GM12878 (cell line): ENCODE data around the gene IRF1. TPM values are rescaled to one million over a fixed set of nuclear protein-coding genes. Genes with fewer than 3 reads are reported as not detected.

Experiments used
- BCL3 ChIP-seq: IDR thresholded peaks from 2 replicates; pipeline ENCODE4 v1.6.1; 2011; ENCODE audit warnings: borderline replicate concordance, low read depth, mild to moderate bottlenecking, moderate library complexity, low read length; ENCODE audit not compliant: insufficient read depth, poor library complexity, severe bottlenecking
- BCLAF1 ChIP-seq: fragments of 450-650 bp; IDR thresholded peaks from 2 replicates; pipeline ENCODE4 v1.6.1; 2017; ENCODE audit warnings: antibody characterized with exemption, mild to moderate bottlenecking, moderate library complexity
- CREB1 ChIP-seq: IDR thresholded peaks from 2 replicates; pipeline ENCODE4 v1.6.1; 2012; ENCODE audit warnings: low read depth, mild to moderate bottlenecking, inconsistent platforms
- EP300 ChIP-seq, 2 experiments: fragments of 150-350 bp in 1 of 2; IDR thresholded peaks; 2 replicates each; pipeline ENCODE4 v1.6.1; 2011 to 2012; ENCODE audit warnings: low read depth in 2 of 2, low read length in 2 of 2, borderline replicate concordance in 1 of 2, improper control_type of control experiment in 1 of 2, inconsistent platforms in 1 of 2; ENCODE audit not compliant: control insufficient read depth in 1 of 2
- HSF1 ChIP-seq: fragments of 150-350 bp; IDR thresholded peaks from 2 replicates; pipeline ENCODE4 v1.6.1; 2014; ENCODE audit warnings: mild to moderate bottlenecking, low read depth, low read length
- MAX ChIP-seq: IDR thresholded peaks from 2 replicates; pipeline ENCODE4 v1.6.1; 2012; ENCODE audit warnings: low read depth, low read length, improper control_type of control experiment
- MLLT1 ChIP-seq: fragments of 450-650 bp; IDR thresholded peaks from 2 replicates; pipeline ENCODE4 v1.6.1; 2016; ENCODE audit warnings: mild to moderate bottlenecking
- MTA2 ChIP-seq: fragments of 450-650 bp; IDR thresholded peaks from 2 replicates; pipeline ENCODE4 v1.6.1; 2016; ENCODE audit warnings: low read depth, mild to moderate bottlenecking, moderate library complexity
- MTA3 ChIP-seq: IDR thresholded peaks from 2 replicates; pipeline ENCODE4 v1.6.1; 2012; ENCODE audit warnings: low read length, inconsistent platforms, borderline replicate concordance
- POLR2AphosphoS2 ChIP-seq: IDR thresholded peaks from 2 replicates; pipeline ENCODE4 v1.6.1; 2011; ENCODE audit warnings: low read depth, mild to moderate bottlenecking, low read length, improper control_type of control experiment, moderate library complexity
- POLR2AphosphoS5 ChIP-seq: IDR thresholded peaks from 2 replicates; pipeline ENCODE4 v1.6.1; 2011; ENCODE audit warnings: mild to moderate bottlenecking, low read length, inconsistent platforms
- POU2F2 ChIP-seq: IDR thresholded peaks from 3 replicates; pipeline ENCODE4 v1.6.1; 2011; ENCODE audit warnings: low read depth, mild to moderate bottlenecking, low read length, borderline replicate concordance
- RFX5 ChIP-seq: IDR thresholded peaks from 2 replicates; pipeline ENCODE4 v1.6.1; 2011; ENCODE audit warnings: low read depth, low read length, improper control_type of control experiment
- SKIL ChIP-seq: fragments of 450-650 bp; IDR thresholded peaks from 2 replicates; pipeline ENCODE4 v1.6.1; 2017; ENCODE audit warnings: mild to moderate bottlenecking, low read depth, inconsistent platforms; ENCODE audit not compliant: poor library complexity, severe bottlenecking
- SP1 ChIP-seq: IDR thresholded peaks from one replicate; pipeline ENCODE4 v1.6.1; 2011; ENCODE audit warnings: low read depth, low read length
- TAF1 ChIP-seq: IDR thresholded peaks from 2 replicates; pipeline ENCODE4 v1.6.1; 2011; ENCODE audit warnings: mild to moderate bottlenecking, low read depth, low read length, borderline replicate concordance
- TCF12 ChIP-seq: IDR thresholded peaks from 2 replicates; pipeline ENCODE4 v1.6.1; 2011; ENCODE audit warnings: low read depth, mild to moderate bottlenecking, low read length
- TCF3 ChIP-seq: IDR thresholded peaks from 2 replicates; pipeline ENCODE4 v1.6.1; 2012; ENCODE audit warnings: low read depth, mild to moderate bottlenecking, low read length, borderline replicate concordance; ENCODE audit not compliant: insufficient read depth
- ZZZ3 ChIP-seq: IDR thresholded peaks from 2 replicates; pipeline ENCODE4 v1.6.1; 2011; ENCODE audit warnings: low read depth; ENCODE audit not compliant: control insufficient read depth, insufficient read length
- polyA plus RNA-seq, 11 experiments: library from polyadenylated mRNA; depleted of rRNA in 4 of 11; unstranded in 6 of 11; stranded (reverse) in 5 of 11; fragments of >200 nt; fragmentation: Nextera tagmentation in 4 of 11; fragmentation: Illumina TruSeq in 1 of 11; extraction: Ambion mirVana in 4 of 11; extraction: Trizol in 1 of 11; gene quantifications; 1 replicate in 1 of 11; 2 replicates in 10 of 11; pipeline versions ENCODE4 v1.2.1 to v1.2.3, GENCODE V29; 2011 to 2016; ENCODE audit warnings: inconsistent platforms in 2 of 11, missing spikeins in 2 of 11, low read depth in 1 of 11
- total RNA-seq, 4 experiments: library from RNA; depleted of rRNA in 3 of 4; stranded (reverse); fragments of >200 nt in 3 of 4; fragmentation: Illumina TruSeq in 1 of 4; extraction: Trizol in 1 of 4; gene quantifications; 2 replicates each; pipeline versions ENCODE4 v1.2.1 to v1.2.3, GENCODE V29; 2013 to 2021

Gene IRF1
- total and polyA plus RNA-seq, 10 of the 15 experiments (the other 5 are each of a cell fraction or from before 2014, with no cell fraction given), result 6.9 to 68.0 (median 49.6) TPM

GRCh38 chr5:132477784-132478365 is 12.7 kb downstream of the IRF1 start (continued):
- TF ChIP-seq MAX, result no peak
- no peak for TF ChIP-seq BCL3
- TF ChIP-seq EP300 (IDR thresholded peaks at IDR 0.05; ENCODE audit: borderline replicate concordance in 1 of 2, control insufficient read depth in 1 of 2, low read depth in 2 of 2, low read length in 2 of 2), result no peak
- 0 out of 3 replicates have a peak, but pooled peaks have one; percentile 8 for TF ChIP-seq POU2F2
- no peak for TF ChIP-seq MTA2
- TF ChIP-seq TAF1, result no peak
- peak; percentile 54 for TF ChIP-seq POLR2AphosphoS5
- no peak for TF ChIP-seq MLLT1
- TF ChIP-seq SP1, result no peak
- no peak for TF ChIP-seq TCF3
- no peak for TF ChIP-seq SKIL
- no peak for TF ChIP-seq RFX5
- no peak for TF ChIP-seq TCF12
- no peak for TF ChIP-seq BCLAF1
- no peak for TF ChIP-seq CREB1
- TF ChIP-seq POLR2AphosphoS2, result peak; percentile 22
- no peak for TF ChIP-seq MTA3
- TF ChIP-seq HSF1, result no peak
- no peak for TF ChIP-seq ZZZ3
